Measurements from ENCODE around the gene MDFIC. TPM values are rescaled to one million over a fixed set of nuclear protein-coding genes. Genes with fewer than 3 reads are reported as not detected.

The MDFIC gene
- polyA plus RNA-seq, 1 donor (not counting 4 experiments of a cell fraction or from before 2014, with no cell fraction given) = 8.5 TPM

DNA sequence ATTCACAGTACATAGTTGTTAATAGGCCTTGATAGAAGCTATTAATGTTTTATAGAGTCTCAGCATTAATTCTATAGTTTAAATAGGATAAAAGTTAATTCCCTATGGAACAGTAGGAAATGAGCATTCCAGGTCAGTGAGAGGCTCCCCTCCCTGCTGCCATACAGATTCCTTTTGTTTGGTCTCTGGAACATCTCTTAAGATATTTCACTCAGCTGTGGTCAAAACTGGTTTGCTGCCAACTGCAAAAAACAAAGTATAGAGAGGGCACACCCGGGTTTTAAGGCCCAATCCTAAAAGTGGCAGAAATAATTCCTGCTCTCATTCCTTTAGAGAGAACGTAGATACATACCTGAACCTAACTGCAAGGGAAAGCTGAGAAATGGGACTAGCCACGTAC, 51.3 kb downstream of the MDFIC start:
- H3K4me1 ChIP-seq (ENCODE audit: control insufficient read depth, extremely low read depth, insufficient read depth, low read length) = no peaks in the 10 kb centered on the region
- TF ChIP-seq, protein P1, sequence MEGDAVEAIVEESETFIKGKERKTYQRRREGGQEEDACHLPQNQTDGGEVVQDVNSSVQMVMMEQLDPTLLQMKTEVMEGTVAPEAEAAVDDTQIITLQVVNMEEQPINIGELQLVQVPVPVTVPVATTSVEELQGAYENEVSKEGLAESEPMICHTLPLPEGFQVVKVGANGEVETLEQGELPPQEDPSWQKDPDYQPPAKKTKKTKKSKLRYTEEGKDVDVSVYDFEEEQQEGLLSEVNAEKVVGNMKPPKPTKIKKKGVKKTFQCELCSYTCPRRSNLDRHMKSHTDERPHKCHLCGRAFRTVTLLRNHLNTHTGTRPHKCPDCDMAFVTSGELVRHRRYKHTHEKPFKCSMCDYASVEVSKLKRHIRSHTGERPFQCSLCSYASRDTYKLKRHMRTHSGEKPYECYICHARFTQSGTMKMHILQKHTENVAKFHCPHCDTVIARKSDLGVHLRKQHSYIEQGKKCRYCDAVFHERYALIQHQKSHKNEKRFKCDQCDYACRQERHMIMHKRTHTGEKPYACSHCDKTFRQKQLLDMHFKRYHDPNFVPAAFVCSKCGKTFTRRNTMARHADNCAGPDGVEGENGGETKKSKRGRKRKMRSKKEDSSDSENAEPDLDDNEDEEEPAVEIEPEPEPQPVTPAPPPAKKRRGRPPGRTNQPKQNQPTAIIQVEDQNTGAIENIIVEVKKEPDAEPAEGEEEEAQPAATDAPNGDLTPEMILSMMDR (optimal IDR thresholded peaks at IDR 0.05 in 1 of 3, IDR thresholded peaks at IDR 0.05 in 1 of 3, conservative IDR thresholded peaks at IDR 0.05 in 1 of 3; ENCODE audit: extremely low read depth in 1 of 3, insufficient read depth in 2 of 3, low read length in 3 of 3) = no peak
- no peak for TF ChIP-seq EZH2 (IDR thresholded peaks at IDR 0.05; ENCODE audit: low read length)
- no peak overlapping the region for H3K27ac ChIP-seq (ENCODE audit: control insufficient read depth, insufficient read depth, low read length)
- FAIRE-seq (no peak), DNase-seq (ENCODE audit: low read depth, low spot score) (no peak)
- H3K27me3 ChIP-seq (ENCODE audit: control insufficient read depth, extremely low read depth, insufficient read depth, low read length) = no peaks in the 10 kb centered on the region
- no peak overlapping the region for H3K4me2 ChIP-seq (ENCODE audit: control insufficient read depth, extremely low read depth, insufficient read depth, low read depth, low read length)
- H3K79me2 ChIP-seq (ENCODE audit: control insufficient read depth, insufficient read depth, low read length) = no peaks in the 10 kb centered on the region
- H3K4me3 ChIP-seq (ENCODE audit: control insufficient read depth in 2 of 3, extremely low read depth in 1 of 3, insufficient read depth in 2 of 3, low read depth in 1 of 3, low read length in 3 of 3) = no peak overlapping the region
- H4K20me1 ChIP-seq (ENCODE audit: control insufficient read depth, extremely low read depth, insufficient read depth, low read length) = no peaks in the 10 kb centered on the region
- H3K9me3 ChIP-seq (ENCODE audit: control insufficient read depth, low read depth, low read length) = no peaks in the 10 kb centered on the region
- no peaks in the 10 kb centered on the region for H3K9me1 ChIP-seq (ENCODE audit: control insufficient read depth, extremely low read depth, insufficient read depth, low read length)
- dilution Hi-C loops (cut with MboI; ENCODE audit: extremely low pct_ligation_motif_present, low sequenced_read_pairs) = no loop called here
- no peak overlapping the region for H3K9ac ChIP-seq (ENCODE audit: control insufficient read depth, extremely low read depth, insufficient read depth, low read length)
- H2AFZ ChIP-seq (ENCODE audit: control insufficient read depth, low read length) = no peak overlapping the region
- H3K36me3 ChIP-seq (ENCODE audit: control insufficient read depth in 2 of 2, extremely low read depth in 1 of 2, insufficient read depth in 2 of 2, low read length in 2 of 2) = no peaks in the 10 kb centered on the region

GRCh38 chr7:114975401-114975800, 53.5 kb downstream of the MDFIC start:
- dilution Hi-C loops (cut with MboI; ENCODE audit: extremely low pct_ligation_motif_present, low sequenced_read_pairs) = no loop called here

More at GRCh38 chr7:114975401-114975800, 53.5 kb downstream of the MDFIC start:
- Histone ChIP-seq H3K9me3 (ENCODE audit: control insufficient read depth, low read depth, low read length) (no peaks in the 10 kb centered on the region), H4K20me1 (ENCODE audit: control insufficient read depth, extremely low read depth, insufficient read depth, low read length) (no peaks in the 10 kb centered on the region), H3K9me1 (ENCODE audit: control insufficient read depth, extremely low read depth, insufficient read depth, low read length) (no peaks in the 10 kb centered on the region), H3K27ac (ENCODE audit: control insufficient read depth, insufficient read depth, low read length) (no peak overlapping the region), H3K36me3 (ENCODE audit: control insufficient read depth in 2 of 2, extremely low read depth in 1 of 2, insufficient read depth in 2 of 2, low read length in 2 of 2) (no peaks in the 10 kb centered on the region), H3K4me3 (ENCODE audit: control insufficient read depth in 2 of 3, extremely low read depth in 1 of 3, insufficient read depth in 2 of 3, low read depth in 1 of 3, low read length in 3 of 3) (no peak overlapping the region), H3K27me3 (ENCODE audit: control insufficient read depth, extremely low read depth, insufficient read depth, low read length) (no peaks in the 10 kb centered on the region), H3K79me2 (ENCODE audit: control insufficient read depth, insufficient read depth, low read length) (no peaks in the 10 kb centered on the region), H2AFZ (ENCODE audit: control insufficient read depth, low read length) (no peak overlapping the region), H3K4me1 (ENCODE audit: control insufficient read depth, extremely low read depth, insufficient read depth, low read length) (peaks cover 10% of the 10 kb centered on the region), H3K4me2 (ENCODE audit: control insufficient read depth, extremely low read depth, insufficient read depth, low read depth, low read length) (no peak overlapping the region), H3K9ac (ENCODE audit: control insufficient read depth, extremely low read depth, insufficient read depth, low read length) (no peak overlapping the region)
- no peak for DNase-seq (ENCODE audit: low read depth, low spot score)
- no peak for FAIRE-seq
- TF ChIP-seq, protein P1 (optimal IDR thresholded peaks at IDR 0.05 in 1 of 3, IDR thresholded peaks at IDR 0.05 in 1 of 3, conservative IDR thresholded peaks at IDR 0.05 in 1 of 3; ENCODE audit: extremely low read depth in 1 of 3, insufficient read depth in 2 of 3, low read length in 3 of 3) = no peak

Measured in keratinocyte (primary cell).